HepG2 (cell line): Measurements from ENCODE around the gene CHST3. TPM values are rescaled to one million over a fixed set of nuclear protein-coding genes. Genes with fewer than 3 reads are reported as not detected.
A peak's percentile ranks its signal among the peaks of the same experiment; 100 is the strongest.

ENCODE experiments used
- AGO1 ChIP-seq: fragments of 200-400 bp; formaldehyde crosslinking; IDR thresholded peaks from 2 replicates; pipeline ENCODE4 v1.6.1; 2017; ENCODE audit warnings: mild to moderate bottlenecking, low read depth, low read length, moderate library complexity; ENCODE audit not compliant: poor library complexity, severe bottlenecking
- CREBL2 ChIP-seq: sonication (generic); formaldehyde crosslinking; IDR thresholded peaks from 2 replicates; pipeline ENCODE4 v1.8.1; 2023; ENCODE audit warnings: missing genetic modification reagents, mild to moderate bottlenecking, borderline replicate concordance
- EED ChIP-seq: sonication (generic); formaldehyde crosslinking; IDR thresholded peaks from 2 replicates; pipeline ENCODE4 v1.5.0; 2020; ENCODE audit warnings: mild to moderate bottlenecking, missing genetic modification reagents
- FOXJ3 ChIP-seq: sonication (generic); formaldehyde crosslinking; IDR thresholded peaks from 2 replicates; pipeline ENCODE4 v1.4.0; 2020; ENCODE audit warnings: missing genetic modification reagents, mild to moderate bottlenecking, borderline replicate concordance
- HCFC1 ChIP-seq: fragments of 150-350 bp; IDR thresholded peaks from 2 replicates; pipeline ENCODE4 v1.6.1; 2014; ENCODE audit warnings: low read depth, low read length
- HES4 ChIP-seq: sonication (generic); formaldehyde crosslinking; IDR thresholded peaks from 2 replicates; pipeline ENCODE4 v1.9.0; 2021; ENCODE audit warnings: mild to moderate bottlenecking, missing genetic modification reagents, borderline replicate concordance
- IRF2 ChIP-seq: IDR thresholded peaks from 2 replicates; pipeline ENCODE4 v1.6.1; 2018; ENCODE audit warnings: missing genetic modification reagents, missing compliant biosample characterization
- MIXL1 ChIP-seq: IDR thresholded peaks from 2 replicates; pipeline ENCODE4 v1.6.1; 2016
- MXD1 ChIP-seq: sonication (generic); formaldehyde crosslinking; IDR thresholded peaks from 2 replicates; pipeline ENCODE4 v1.4.0; 2020; ENCODE audit warnings: mild to moderate bottlenecking, missing genetic modification reagents
- NFATC3 ChIP-seq: sonication (generic); formaldehyde crosslinking; IDR thresholded peaks from 2 replicates; pipeline ENCODE4 v1.5.1; 2020; ENCODE audit warnings: mild to moderate bottlenecking, missing genetic modification reagents
- NR0B2 ChIP-seq: sonication (generic); formaldehyde crosslinking; IDR thresholded peaks from 2 replicates; pipeline ENCODE4 v1.4.0; 2020; ENCODE audit warnings: mild to moderate bottlenecking, missing genetic modification reagents
- PHF8 ChIP-seq: sonication (generic); formaldehyde crosslinking; IDR thresholded peaks from 2 replicates; pipeline ENCODE4 v1.5.0; 2020; ENCODE audit warnings: missing genetic modification reagents
- PITX1 ChIP-seq: sonication (generic); formaldehyde crosslinking; IDR thresholded peaks from 2 replicates; pipeline ENCODE4 v1.5.1; 2020; ENCODE audit warnings: mild to moderate bottlenecking, missing genetic modification reagents
- RXRA ChIP-seq: sonication (generic); formaldehyde crosslinking; IDR thresholded peaks from 2 replicates; pipeline ENCODE4 v1.5.1; 2020; ENCODE audit warnings: missing genetic modification reagents
- SAP130 ChIP-seq: IDR thresholded peaks from 2 replicates; pipeline ENCODE4 v1.6.1; 2016; ENCODE audit warnings: low read depth
- SOX5 ChIP-seq: IDR thresholded peaks from 2 replicates; pipeline ENCODE4 v1.6.1; 2016; ENCODE audit warnings: borderline replicate concordance
- SRSF1 ChIP-seq: fragments of 200-400 bp; formaldehyde crosslinking; optimal IDR thresholded peaks from 2 replicates; pipeline ENCODE3; 2017; ENCODE audit warnings: mild to moderate bottlenecking, low read depth, low read length, moderate library complexity
- SYNCRIP ChIP-seq: fragments of 200-400 bp; formaldehyde crosslinking; IDR thresholded peaks from 2 replicates; pipeline ENCODE4 v1.6.1; 2018; ENCODE audit warnings: mild to moderate bottlenecking, low read depth, low read length; ENCODE audit not compliant: insufficient read depth
- TBL1XR1 ChIP-seq: fragments of 150-350 bp; IDR thresholded peaks from 2 replicates; pipeline ENCODE4 v1.6.1; 2014; ENCODE audit warnings: borderline replicate concordance, low read length; ENCODE audit not compliant: partially characterized antibody
- TGIF2 ChIP-seq: IDR thresholded peaks from 2 replicates; pipeline ENCODE4 v1.6.1; 2016; ENCODE audit warnings: control low read depth, missing compliant biosample characterization
- ZBTB34 ChIP-seq: sonication (generic); formaldehyde crosslinking; IDR thresholded peaks from 2 replicates; pipeline ENCODE4 v1.8.0; 2022; ENCODE audit warnings: mild to moderate bottlenecking, missing genetic modification reagents
- ZFP82 ChIP-seq: sonication (generic); formaldehyde crosslinking; IDR thresholded peaks from 2 replicates; pipeline ENCODE4 v1.5.1; 2020; ENCODE audit warnings: mild to moderate bottlenecking, missing genetic modification reagents, borderline replicate concordance
- ZNF17 ChIP-seq: sonication (generic); formaldehyde crosslinking; IDR thresholded peaks from 2 replicates; pipeline ENCODE4 v1.5.0; 2020; ENCODE audit warnings: mild to moderate bottlenecking, missing genetic modification reagents
- ZNF263 ChIP-seq: sonication (generic); formaldehyde crosslinking; IDR thresholded peaks from 2 replicates; pipeline ENCODE4 v1.4.0; 2020; ENCODE audit warnings: missing genetic modification reagents
- ZNF761 ChIP-seq: sonication (generic); formaldehyde crosslinking; conservative IDR thresholded peaks from 2 replicates; pipeline ENCODE4 v1.4.0; 2020; ENCODE audit warnings: mild to moderate bottlenecking, missing genetic modification reagents
- polyA plus RNA-seq, 8 experiments: library from polyadenylated mRNA; depleted of rRNA in 3 of 8; stranded (reverse) in 7 of 8; unstranded in 1 of 8; fragments of >200 nt; fragmentation: Illumina TruSeq in 4 of 8; extraction: Trizol in 4 of 8; gene quantifications; 2 replicates each; pipeline versions ENCODE4 v1.2.1 to v1.2.3, GENCODE V29; 2011 to 2016; ENCODE audit warnings: low read depth in 4 of 8, missing spikeins in 1 of 8, mixed read lengths in 1 of 8; ENCODE audit not compliant: insufficient read depth in 1 of 8
- total RNA-seq, 5 experiments: library from RNA; depleted of rRNA; stranded (reverse); fragments of >200 nt; fragmentation: Illumina TruSeq; extraction: Trizol; gene quantifications; 2 replicates each; pipeline ENCODE4 v1.2.3, GENCODE V29; 2016; ENCODE audit warnings: low read depth in 1 of 5
- TF ChIP-seq, protein P1 (sequence below), 2 experiments: sonication (generic) in 1 of 2; formaldehyde crosslinking in 1 of 2; IDR thresholded peaks; 2 replicates each; pipeline versions ENCODE4 v1.4.0 to v1.6.1; 2018 to 2020; ENCODE audit warnings: missing genetic modification reagents in 2 of 2, borderline replicate concordance in 1 of 2, low read depth in 1 of 2, mild to moderate bottlenecking in 1 of 2, missing biosample characterization in 1 of 2

CHST3 gene
- total and polyA plus RNA-seq, 2 of the 13 experiments (the other 11 are each of a cell fraction or from before 2014, with no cell fraction given): 7.2 to 18.7 TPM

DNA sequence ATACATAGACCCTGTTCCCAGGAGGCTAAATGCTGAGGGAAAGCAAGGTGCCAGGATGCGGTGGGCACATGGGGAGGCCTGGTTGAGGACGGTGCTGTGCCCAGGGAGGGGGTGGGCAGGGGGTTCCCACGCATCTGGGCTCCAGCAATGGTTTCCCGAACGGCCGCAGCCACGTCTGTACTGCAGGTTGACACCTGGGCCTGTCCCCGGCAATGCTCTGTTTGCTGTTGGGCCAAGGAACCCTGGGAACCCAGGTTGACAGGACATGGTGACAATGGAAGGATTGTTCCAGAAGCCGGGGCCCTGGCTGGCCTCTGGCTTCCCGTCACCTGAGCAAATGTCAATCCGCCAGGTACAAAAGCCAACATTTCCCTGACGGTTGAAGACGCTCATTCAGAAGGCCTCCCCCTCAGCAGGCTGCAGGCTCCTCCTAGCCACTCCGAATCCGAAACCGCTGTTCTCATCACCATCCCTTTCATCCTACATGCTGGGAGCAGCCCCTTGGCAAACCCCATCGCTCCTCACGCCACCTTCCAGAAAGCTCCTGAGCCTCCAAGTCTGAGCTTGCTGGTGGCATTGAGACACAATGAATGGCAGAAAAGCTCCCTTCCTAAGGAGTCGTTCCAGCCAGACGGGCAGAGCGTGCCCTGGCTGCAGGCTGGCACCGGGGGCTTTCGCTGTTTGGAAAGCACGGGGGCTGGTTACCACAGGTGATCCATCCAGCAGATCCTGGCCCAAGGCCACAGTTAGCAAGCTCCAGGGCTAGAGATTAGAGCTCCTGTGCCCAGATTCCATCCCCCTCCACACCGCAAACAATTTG lies 92.9 kb downstream of the CHST3 start (continued):
- TF ChIP-seq ZBTB34 (CRISPR knock-in tag) (peak; percentile 82; the same call in 1 of the 2 replicates), MIXL1 (peak; percentile 14; the same call in 1 of the 2 replicates), ZFP82 (CRISPR knock-in tag) (0 out of 2 replicates have a peak, but pooled peaks have one; percentile 46), IRF2 (CRISPR knock-in tag) (no peak), SOX5 (CRISPR knock-in tag) (peak; percentile 91), EED (CRISPR knock-in tag) (no peak), PHF8 (CRISPR knock-in tag) (peak; percentile 41; the same call in 1 of the 2 replicates), NR0B2 (0 out of 2 replicates have a peak, but pooled peaks have one; percentile 21), AGO1 (peak; percentile 36), HES4 (CRISPR knock-in tag) (peak; percentile 45; the same call in 1 of the 2 replicates), HCFC1 (no peak), NFATC3 (CRISPR knock-in tag) (no peak), CREBL2 (CRISPR knock-in tag) (no peak), SAP130 (CRISPR knock-in tag) (peak; percentile 72), TGIF2 (CRISPR knock-in tag) (peak; percentile 93), TBL1XR1 (no peak), SYNCRIP (no peak), ZNF17 (no peak), SRSF1 (no peak), ZNF761 (no peak), MXD1 (no peak), FOXJ3 (0 out of 2 replicates have a peak, but pooled peaks have one; percentile 37), RXRA (CRISPR knock-in tag) (peak; percentile 76), PITX1 (CRISPR knock-in tag) (0 out of 2 replicates have a peak, but pooled peaks have one; percentile 46), ZNF263 (CRISPR knock-in tag) (peak; percentile 51; the same call in 1 of the 2 replicates)
- TF ChIP-seq, protein P1, sequence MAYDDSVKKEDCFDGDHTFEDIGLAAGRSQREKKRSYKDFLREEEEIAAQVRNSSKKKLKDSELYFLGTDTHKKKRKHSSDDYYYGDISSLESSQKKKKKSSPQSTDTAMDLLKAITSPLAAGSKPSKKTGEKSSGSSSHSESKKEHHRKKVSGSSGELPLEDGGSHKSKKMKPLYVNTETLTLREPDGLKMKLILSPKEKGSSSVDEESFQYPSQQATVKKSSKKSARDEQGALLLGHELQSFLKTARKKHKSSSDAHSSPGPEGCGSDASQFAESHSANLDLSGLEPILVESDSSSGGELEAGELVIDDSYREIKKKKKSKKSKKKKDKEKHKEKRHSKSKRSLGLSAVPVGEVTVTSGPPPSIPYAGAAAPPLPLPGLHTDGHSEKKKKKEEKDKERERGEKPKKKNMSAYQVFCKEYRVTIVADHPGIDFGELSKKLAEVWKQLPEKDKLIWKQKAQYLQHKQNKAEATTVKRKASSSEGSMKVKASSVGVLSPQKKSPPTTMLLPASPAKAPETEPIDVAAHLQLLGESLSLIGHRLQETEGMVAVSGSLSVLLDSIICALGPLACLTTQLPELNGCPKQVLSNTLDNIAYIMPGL (CRISPR knock-in tag; IDR thresholded peaks at IDR 0.05; ENCODE audit: borderline replicate concordance in 1 of 2, low read depth in 1 of 2): peak in 1 of 2 experiments; percentile 25; a peak in 1 of 4 replicates
